ENCODE data around the gene HYPK. TPM values are rescaled to one million over a fixed set of nuclear protein-coding genes. Genes with fewer than 3 reads are reported as not detected.

The HYPK gene
- polyA plus RNA-seq (4.4 and 5.0 TPM in 2 replicates), polyA minus RNA-seq (9.6 and 11.7 TPM in 2 replicates)

- Histone ChIP-seq H3K27ac (ENCODE audit: low read length) (peak within 1 kb of the TSS; percentile 82), H3K9me3 (ENCODE audit: low read length) (no peaks in the 10 kb centered on the region), H2AFZ (ENCODE audit: low read depth, low read length) (peak within 1 kb of the TSS; percentile 90), H3K27me3 (ENCODE audit: insufficient read depth, low read depth, low read length) (no peaks in the 10 kb centered on the region), H3K4me3 (ENCODE audit: low read length) (peak within 1 kb of the TSS; percentile 84), H3K79me2 (replicated peaks; ENCODE audit: insufficient read depth, low read length) (peaks cover 8% of the 10 kb centered on the region), H3K9ac (ENCODE audit: low read length) (peak within 1 kb of the TSS; percentile 78), H3K9me2 (ENCODE audit: insufficient read depth, low read length) (no peaks in the 10 kb centered on the region), H4K20me1 (ENCODE audit: insufficient read depth) (no peaks in the 10 kb centered on the region), H3K4me2 (ENCODE audit: low read length) (peak within 1 kb of the TSS; percentile 70), H3F3A (ENCODE audit: insufficient read depth, low read length, poor library complexity, severe bottlenecking) (no peaks in the 10 kb centered on the region), H3K36me3 (ENCODE audit: insufficient read depth, low read length) (peaks cover 2% of the 10 kb centered on the region)
- TF ChIP-seq CTCF (IDR thresholded peaks at IDR 0.05; ENCODE audit: poor library complexity, severe bottlenecking), result no peak
- TF ChIP-seq POLR2AphosphoS5 (IDR thresholded peaks at IDR 0.05), result peak; percentile 94
- TF ChIP-seq SMC3 (conservative IDR thresholded peaks at IDR 0.05; ENCODE audit: poor library complexity), result no peak
- TF ChIP-seq REST (IDR thresholded peaks at IDR 0.05; ENCODE audit: borderline replicate concordance), result peak; percentile 83
- TF ChIP-seq RAD21 (conservative IDR thresholded peaks at IDR 0.05), result peak; percentile 25
- TF ChIP-seq EP300 (conservative IDR thresholded peaks at IDR 0.05; ENCODE audit: poor library complexity, severe bottlenecking), result peak; percentile 21
- TF ChIP-seq MXI1 (conservative IDR thresholded peaks at IDR 0.05; ENCODE audit: poor library complexity, severe bottlenecking), result peak; percentile 95
- TF ChIP-seq EZH2 (IDR thresholded peaks at IDR 0.05; ENCODE audit: borderline replicate concordance, insufficient read depth, low read length, poor library complexity, severe bottlenecking), result no peak
- peak; percentile 84 for TF ChIP-seq TAF1 (IDR thresholded peaks at IDR 0.05; ENCODE audit: low read depth)
Observed at GRCh38 chr15:43800286-43801141, at the start of gene HYPK. HYPK (plus strand) TSS chr15:43800599; CDS start chr15:43800623, 24 bp downstream.

GRCh38 chr15:43751885-43752284 is 48.5 kb upstream of the HYPK start:
- Histone ChIP-seq H3K79me2 (replicated peaks; ENCODE audit: insufficient read depth, low read length) (peaks cover 53% of the 10 kb centered on the region), H3K9me2 (ENCODE audit: insufficient read depth, low read length) (no peaks in the 10 kb centered on the region), H4K20me1 (ENCODE audit: insufficient read depth) (no peaks in the 10 kb centered on the region), H3K9ac (ENCODE audit: low read length) (peak overlapping the region; percentile 52), H2AFZ (ENCODE audit: low read depth, low read length) (no peak overlapping the region), H3K27me3 (ENCODE audit: insufficient read depth, low read depth, low read length) (no peaks in the 10 kb centered on the region), H3K27ac (ENCODE audit: low read length) (peak overlapping the region; percentile 83), H3K36me3 (ENCODE audit: insufficient read depth, low read length) (no peaks in the 10 kb centered on the region), H3F3A (ENCODE audit: insufficient read depth, low read length, poor library complexity, severe bottlenecking) (no peaks in the 10 kb centered on the region), H3K4me2 (ENCODE audit: low read length) (peak overlapping the region; percentile 51), H3K4me3 (ENCODE audit: low read length) (peak overlapping the region; percentile 57), H3K9me3 (ENCODE audit: low read length) (no peaks in the 10 kb centered on the region)
- TF ChIP-seq POLR2AphosphoS5 (IDR thresholded peaks at IDR 0.05), result peak; percentile 56
- no peak for TF ChIP-seq RAD21 (conservative IDR thresholded peaks at IDR 0.05)
- TF ChIP-seq MXI1 (conservative IDR thresholded peaks at IDR 0.05; ENCODE audit: poor library complexity, severe bottlenecking), result peak; percentile 66
- peak; percentile 89 for TF ChIP-seq EP300 (conservative IDR thresholded peaks at IDR 0.05; ENCODE audit: poor library complexity, severe bottlenecking)

Measured in neural cell (in vitro differentiated cells).